ENCODE results near the gene TECPR1. TPM values are rescaled to one million over a fixed set of nuclear protein-coding genes. Genes with fewer than 3 reads are reported as not detected.

TECPR1 gene
- total and polyA plus RNA-seq, 4 donors, result 16.7 to 73.6 (median 31.8) TPM

GRCh38 chr7:98178762-98179490, 73.1 kb downstream of the TECPR1 start:
- no peak for TF ChIP-seq CTCF (IDR thresholded peaks at IDR 0.05; ENCODE audit: control extremely low read depth, extremely low read depth)
- no peak for DNase-seq
- peak overlapping the region in 1 of 2 donors; percentile 89 for H3K27ac ChIP-seq (ENCODE audit: low read depth in 1 of 2, low read length in 1 of 2)
- 76 to 84% methylated on average over 10 of the region's 10 CpGs for WGBS, 2 donors
- peaks cover 0 to 18% (median 5%) of the 10 kb centered on the region in 4 donors for H3K36me3 ChIP-seq (ENCODE audit: control insufficient read depth in 4 of 4, insufficient read depth in 4 of 4, low read length in 4 of 4)
- H3K9ac ChIP-seq (ENCODE audit: insufficient read depth in 1 of 2, low read length in 2 of 2), result no peak overlapping the region
- ATAC-seq (ENCODE audit: insufficient read depth, low FRiP score), result no peak
- no peak overlapping the region for H3K4me3 ChIP-seq
- H3K9me3 ChIP-seq (ENCODE audit: control insufficient read depth in 4 of 4, insufficient read depth in 3 of 4, low read length in 3 of 4), result no peaks in the 10 kb centered on the region
- H3K27me3 ChIP-seq (ENCODE audit: control insufficient read depth in 3 of 3, insufficient read depth in 3 of 3, low read length in 2 of 3), result no peaks in the 10 kb centered on the region
- peaks cover 0 to 6% (median 0%) of the 10 kb centered on the region in 5 donors for H3K4me1 ChIP-seq (ENCODE audit: control insufficient read depth in 5 of 5, insufficient read depth in 5 of 5, low read length in 5 of 5)

- no peak for TF ChIP-seq CTCF (IDR thresholded peaks at IDR 0.05; ENCODE audit: control extremely low read depth, extremely low read depth)
- Histone ChIP-seq H3K4me1 (ENCODE audit: control insufficient read depth in 5 of 5, insufficient read depth in 5 of 5, low read length in 5 of 5) (peaks cover 0 to 6% (median 0%) of the 10 kb centered on the region in 5 donors), H3K27ac (ENCODE audit: low read depth in 1 of 2, low read length in 1 of 2) (peak overlapping the region in 1 of 2 donors; percentile 28), H3K9ac (ENCODE audit: insufficient read depth in 1 of 2, low read length in 2 of 2) (peak overlapping the region in 1 of 2 donors; percentile 42), H3K27me3 (ENCODE audit: control insufficient read depth in 3 of 3, insufficient read depth in 3 of 3, low read length in 2 of 3) (no peaks in the 10 kb centered on the region), H3K36me3 (ENCODE audit: control insufficient read depth in 4 of 4, insufficient read depth in 4 of 4, low read length in 4 of 4) (peaks cover 0 to 16% (median 5%) of the 10 kb centered on the region in 4 donors), H3K4me3 (no peak overlapping the region), H3K9me3 (ENCODE audit: control insufficient read depth in 4 of 4, insufficient read depth in 3 of 4, low read length in 3 of 4) (no peaks in the 10 kb centered on the region)
- ATAC-seq (ENCODE audit: insufficient read depth, low FRiP score) (peak; percentile 79), DNase-seq (peak; percentile 53 to 80 (median 77))
- WGBS, 2 donors, result 66 to 89% methylated on average over 16 of the region's 16 CpGs
Observed at GRCh38 chr7:98178321-98178720, 73.7 kb downstream of the TECPR1 start.

GRCh38 chr7:98177553-98177952, 74.5 kb downstream of the TECPR1 start:
- DNase-seq (no peak), ATAC-seq (ENCODE audit: insufficient read depth, low FRiP score) (no peak)
- H3K9me3 ChIP-seq (ENCODE audit: control insufficient read depth in 4 of 4, insufficient read depth in 3 of 4, low read length in 3 of 4), result no peaks in the 10 kb centered on the region
- peak overlapping the region in 1 of 2 donors; percentile 21 for H3K27ac ChIP-seq (ENCODE audit: low read depth in 1 of 2, low read length in 1 of 2)
- no peaks in the 10 kb centered on the region for H3K27me3 ChIP-seq (ENCODE audit: control insufficient read depth in 3 of 3, insufficient read depth in 3 of 3, low read length in 2 of 3)
- H3K4me1 ChIP-seq (ENCODE audit: control insufficient read depth in 5 of 5, insufficient read depth in 5 of 5, low read length in 5 of 5), result peaks cover 0 to 10% (median 0%) of the 10 kb centered on the region in 5 donors
- H3K4me3 ChIP-seq, result no peak overlapping the region
- 83 to 91% methylated on average over 6 of the region's 6 CpGs for WGBS, 2 donors
- peak overlapping the region in 1 of 2 donors; percentile 42 for H3K9ac ChIP-seq (ENCODE audit: insufficient read depth in 1 of 2, low read length in 2 of 2)
- peaks cover 0 to 16% (median 5%) of the 10 kb centered on the region in 4 donors for H3K36me3 ChIP-seq (ENCODE audit: control insufficient read depth in 4 of 4, insufficient read depth in 4 of 4, low read length in 4 of 4)
- no peak for TF ChIP-seq CTCF (IDR thresholded peaks at IDR 0.05; ENCODE audit: control extremely low read depth, extremely low read depth)
